K562 (cell line): Measurements from ENCODE around the gene KATNB1. TPM values are rescaled to one million over a fixed set of nuclear protein-coding genes. Genes with fewer than 3 reads are reported as not detected.

Experiments
- BCLAF1 ChIP-seq, 2 experiments: fragments of 450-650 bp in 1 of 2; IDR thresholded peaks; 2 replicates each; pipeline ENCODE4 v1.6.1; 2011 to 2017; ENCODE audit warnings: low read depth in 2 of 2, antibody characterized with exemption in 1 of 2, borderline replicate concordance in 1 of 2, low read length in 1 of 2, mild to moderate bottlenecking in 1 of 2, mixed read lengths in 1 of 2; ENCODE audit not compliant: control insufficient read depth in 1 of 2
- DEAF1 ChIP-seq: fragments of 450-650 bp; formaldehyde crosslinking; IDR thresholded peaks from 2 replicates; pipeline ENCODE4 v1.4.0; 2020; ENCODE audit warnings: mild to moderate bottlenecking, moderate library complexity
- DPF2 ChIP-seq: fragments of 450-650 bp; IDR thresholded peaks from 2 replicates; pipeline ENCODE4 v1.6.1; 2016
- EP300 ChIP-seq: IDR thresholded peaks from 2 replicates; pipeline ENCODE4 v1.6.1; 2012; ENCODE audit warnings: low read length, improper control_type of control experiment
- FOXK2 ChIP-seq, 2 experiments: fragments of 450-650 bp; IDR thresholded peaks in 1 of 2; conservative IDR thresholded peaks in 1 of 2; 2 replicates each; pipeline ENCODE4 v1.6.1; 2016; ENCODE audit warnings: low read depth in 2 of 2, mild to moderate bottlenecking in 1 of 2
- HDAC3 ChIP-seq: fragments of 450-650 bp; IDR thresholded peaks from 2 replicates; pipeline ENCODE4 v1.6.1; 2018; ENCODE audit warnings: borderline replicate concordance, mild to moderate bottlenecking, moderate library complexity; ENCODE audit not compliant: partially characterized antibody
- HNRNPL ChIP-seq: fragments of 200-400 bp; formaldehyde crosslinking; IDR thresholded peaks from 2 replicates; pipeline ENCODE4 v1.6.1; 2017; ENCODE audit warnings: low read depth, mild to moderate bottlenecking, low read length
- ILK ChIP-seq: fragments of 450-650 bp; IDR thresholded peaks from 2 replicates; pipeline ENCODE4 v1.6.1; 2016; ENCODE audit warnings: missing genetic modification characterization, low read depth, mild to moderate bottlenecking, missing compliant biosample characterization, moderate library complexity, borderline replicate concordance
- MAFF ChIP-seq: IDR thresholded peaks from 2 replicates; pipeline ENCODE4 v1.6.1; 2012; ENCODE audit warnings: low read length, improper control_type of control experiment
- MTF1 ChIP-seq: fragments of 250-450 bp; sonication (Bioruptor Pico); IDR thresholded peaks from 2 replicates; pipeline ENCODE4 v1.9.0; 2021; ENCODE audit warnings: moderate library complexity, mild to moderate bottlenecking, inconsistent platforms, borderline replicate concordance
- PYGO2 ChIP-seq: fragments of 450-650 bp; IDR thresholded peaks from 2 replicates; pipeline ENCODE4 v1.6.1; 2016; ENCODE audit warnings: mild to moderate bottlenecking, missing genetic modification characterization, moderate library complexity, missing compliant biosample characterization
- RAD51 ChIP-seq: fragments of 450-650 bp; IDR thresholded peaks from 2 replicates; pipeline ENCODE4 v1.7.1; 2016; ENCODE audit warnings: low read depth, mild to moderate bottlenecking, borderline replicate concordance
- RBFOX2 ChIP-seq: fragments of 200-400 bp; formaldehyde crosslinking; IDR thresholded peaks from 2 replicates; pipeline ENCODE4 v1.6.1; 2017; ENCODE audit warnings: low read depth, mild to moderate bottlenecking, low read length, moderate library complexity
- SMAD1 ChIP-seq: fragments of 150-350 bp; IDR thresholded peaks from 2 replicates; pipeline ENCODE4 v1.6.1; 2014; ENCODE audit warnings: low read length, low read depth; ENCODE audit not compliant: partially characterized antibody
- STAT5A ChIP-seq: IDR thresholded peaks from 2 replicates; pipeline ENCODE4 v1.6.1; 2012; ENCODE audit warnings: low read length, inconsistent platforms, borderline replicate concordance
- U2AF2 ChIP-seq: fragments of 200-400 bp; formaldehyde crosslinking; optimal IDR thresholded peaks from 2 replicates; pipeline ENCODE3; 2017; ENCODE audit warnings: low read depth, mild to moderate bottlenecking, low read length
- ZKSCAN8 ChIP-seq: fragments of 200-800 bp; sonication (Bioruptor generic); IDR thresholded peaks from 2 replicates; pipeline ENCODE4 v1.6.1; 2016; ENCODE audit warnings: missing genetic modification characterization, missing compliant biosample characterization
- ZNF143 ChIP-seq: sonication (generic); formaldehyde crosslinking; IDR thresholded peaks from 2 replicates; pipeline ENCODE4 v1.9.0; 2022; ENCODE audit warnings: mild to moderate bottlenecking, missing genetic modification reagents
- ZNF3 ChIP-seq: fragments of 250-450 bp; sonication (Bioruptor Pico); IDR thresholded peaks from 2 replicates; pipeline ENCODE4 v1.5.0; 2021; ENCODE audit warnings: mild to moderate bottlenecking, moderate library complexity
- ZNF398 ChIP-seq: fragments of 250-450 bp; sonication (Bioruptor Pico); IDR thresholded peaks from 2 replicates; pipeline ENCODE4 v1.8.0; 2021; ENCODE audit warnings: moderate library complexity, mild to moderate bottlenecking, inconsistent platforms
- ZNF668 ChIP-seq: fragments of 250-450 bp; sonication (Bioruptor Pico); IDR thresholded peaks from 2 replicates; pipeline ENCODE4 v1.8.0; 2022; ENCODE audit warnings: mild to moderate bottlenecking, inconsistent platforms
- polyA plus RNA-seq, 8 experiments: library from polyadenylated mRNA; depleted of rRNA in 4 of 8; stranded (reverse) in 5 of 8; unstranded in 3 of 8; fragments of >200 nt; fragmentation: Nextera tagmentation in 2 of 8; fragmentation: Illumina TruSeq in 1 of 8; extraction: Ambion mirVana in 2 of 8; extraction: Trizol in 1 of 8; gene quantifications; 2 replicates each; pipeline versions ENCODE4 v1.2.1 to v1.2.3, GENCODE V29; 2011 to 2014; ENCODE audit warnings: inconsistent platforms in 1 of 8, missing spikeins in 1 of 8
- total RNA-seq, 7 experiments: library from RNA; depleted of rRNA in 6 of 7; stranded (reverse); fragments of >200 nt in 6 of 7; fragmentation: Illumina TruSeq in 2 of 7; extraction: Trizol in 2 of 7; gene quantifications; 2 replicates each; pipeline versions ENCODE4 v1.2.1 to v1.2.3, GENCODE V29; 2011 to 2021; ENCODE audit warnings: low replicate concordance in 1 of 7

The KATNB1 gene
- total and polyA plus RNA-seq, 9 of the 15 experiments (the other 6 are each of a cell fraction or from before 2014, with no cell fraction given): 1.2 to 52.6 (median 21.9) TPM

- TF ChIP-seq DEAF1 (no peak), MTF1 (no peak), DPF2 (peak; percentile 100), HDAC3 (peak; percentile 99), EP300 (peak; percentile 99), HNRNPL (no peak), MAFF (no peak), U2AF2 (no peak), BCLAF1 (IDR thresholded peaks at IDR 0.05; ENCODE audit: borderline replicate concordance in 1 of 2, control insufficient read depth in 1 of 2, low read depth in 2 of 2, low read length in 1 of 2) (peak in 1 of 2 experiments; percentile 76; a peak in 1 of 4 replicates), ZKSCAN8 (CRISPR knock-in tag) (peak; percentile 89; the same call in 1 of the 2 replicates), RAD51 (peak; percentile 64), STAT5A (peak; percentile 99), PYGO2 (tag) (peak; percentile 95), ILK (tag) (no peak), RBFOX2 (peak; percentile 83), SMAD1 (peak; percentile 75), ZNF3 (CRISPR knock-in tag) (no peak), ZNF398 (0 out of 2 replicates have a peak, but pooled peaks have one; percentile 3), ZNF668 (0 out of 2 replicates have a peak, but pooled peaks have one; percentile 6), FOXK2 (conservative IDR thresholded peaks at IDR 0.05 in 1 of 2, IDR thresholded peaks at IDR 0.05 in 1 of 2; ENCODE audit: low read depth in 2 of 2) (peak; percentile 72 to 82; a peak in 3 of 4 replicates), ZNF143 (peak; percentile 16; the same call in 1 of the 2 replicates)
These were observed 45.6 kb upstream of the KATNB1 start (continued) for GRCh38 chr16:57689762-57690558.
